Stimulated activated CD4-positive, alpha-beta T cell treated with anti-CD3 and anti-CD28 coated beads, Interleukin-2, amount 100 ng/mL, for 24 hours (primary cell): ENCODE measurements around the gene NOL8.

ENCODE experiments used
- DNase-seq, 2 donors: peaks; one replicate each; pipeline ENCODE4 v3.0.0-alpha.2; 2020

The NOL8 gene

DNA sequence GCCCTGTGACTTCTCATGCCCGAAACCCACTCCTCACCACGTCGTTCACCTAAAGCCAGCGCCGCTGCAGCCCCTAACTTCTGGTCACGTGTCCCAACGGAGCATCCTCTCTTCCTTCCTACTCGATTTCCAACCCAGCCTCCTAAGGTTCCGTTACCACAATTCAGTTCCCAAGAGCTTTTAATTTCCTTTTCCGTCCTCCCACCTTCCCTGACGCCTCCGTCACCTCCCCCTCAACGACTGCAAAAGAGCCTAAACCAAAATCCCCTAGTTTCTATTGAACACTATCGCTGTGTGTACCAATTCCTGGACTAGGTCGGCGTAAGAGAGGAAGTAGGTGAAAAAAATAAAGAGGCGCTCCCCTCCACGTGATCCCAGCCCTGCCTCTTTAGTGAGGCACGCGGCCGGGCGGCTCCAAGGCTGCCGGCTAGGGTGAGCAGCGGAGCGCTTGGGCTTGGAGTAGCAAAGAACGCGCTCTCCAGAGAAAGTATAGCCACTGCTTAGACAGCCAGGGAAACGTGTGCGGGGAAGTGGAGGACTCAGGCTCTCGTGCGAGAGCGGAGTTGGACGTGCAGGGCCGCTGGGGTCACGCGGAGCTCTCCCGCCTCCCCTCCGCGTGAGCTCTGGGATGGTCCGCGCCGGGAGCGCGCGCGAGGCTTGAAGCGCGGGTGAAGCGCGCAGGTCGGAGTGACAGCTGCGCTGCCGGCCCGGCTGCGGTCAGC, at the start of gene NOL8, which contains the start of gene CENPP:
Gene NOL8, minus strand, starts transcription at position 82 of the 722 bp plus-strand sequence. CDS start 1,189 bp downstream, outside the sequence.
Gene CENPP, plus strand, starts transcription at position 685 of the 722 bp plus-strand sequence.
- DNase-seq = peak; percentile 79 to 85

GRCh38 chr9:92373167-92373566, 48.0 kb upstream of the NOL8 start:
- DNase-seq = no peak

GRCh38 chr9:92369075-92369474, 43.9 kb upstream of the NOL8 start:
- DNase-seq = no peak

DNA sequence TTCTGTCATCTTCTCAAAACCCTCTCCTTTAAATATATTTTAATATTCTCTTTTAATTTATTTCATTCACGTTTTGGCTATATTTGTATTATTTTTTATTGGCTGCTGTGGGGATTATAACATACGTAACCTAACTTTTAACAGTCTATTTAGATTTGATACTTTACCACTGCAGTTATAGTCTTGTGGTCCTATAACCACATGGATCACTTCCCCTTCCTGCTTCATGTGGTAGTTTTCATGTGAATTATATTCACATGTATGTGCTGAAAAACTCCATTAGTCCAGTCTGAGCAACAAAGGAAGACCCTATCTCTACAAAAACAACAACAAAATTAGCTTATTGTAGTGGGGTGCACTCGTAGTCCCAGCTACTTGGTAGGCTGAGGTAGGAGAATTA, 34.9 kb upstream of the NOL8 start:
- no peak for DNase-seq

DNA sequence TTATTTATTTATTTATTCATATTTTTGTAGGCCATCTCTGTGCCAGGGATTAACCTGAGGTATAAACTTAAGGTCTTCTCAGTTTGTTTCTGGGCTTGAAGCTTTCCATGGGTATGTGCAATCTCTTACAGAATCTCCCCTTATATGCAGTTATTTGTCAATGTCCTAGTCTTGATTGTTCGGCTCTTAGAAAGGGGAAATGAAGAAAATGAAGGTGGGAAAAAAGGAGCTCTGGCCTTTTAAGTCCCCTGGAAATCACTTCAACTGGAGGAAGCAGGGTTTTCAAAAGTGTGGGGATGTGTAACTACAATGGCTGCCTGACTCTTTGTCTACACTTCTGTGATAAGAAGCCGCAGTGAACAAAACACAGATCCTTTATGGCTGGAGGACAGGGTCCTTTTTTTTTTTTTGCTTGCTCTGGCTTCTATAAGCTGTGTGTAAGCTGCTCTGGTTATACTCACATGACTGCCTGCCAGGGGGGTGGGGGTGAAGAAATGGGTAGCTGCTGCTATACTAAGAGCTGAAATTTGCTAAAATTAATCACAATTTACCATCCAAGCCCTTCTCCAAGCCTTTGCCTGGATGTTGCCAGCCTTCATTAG, 34.3 kb upstream of the NOL8 start:
- no peak for DNase-seq

DNA sequence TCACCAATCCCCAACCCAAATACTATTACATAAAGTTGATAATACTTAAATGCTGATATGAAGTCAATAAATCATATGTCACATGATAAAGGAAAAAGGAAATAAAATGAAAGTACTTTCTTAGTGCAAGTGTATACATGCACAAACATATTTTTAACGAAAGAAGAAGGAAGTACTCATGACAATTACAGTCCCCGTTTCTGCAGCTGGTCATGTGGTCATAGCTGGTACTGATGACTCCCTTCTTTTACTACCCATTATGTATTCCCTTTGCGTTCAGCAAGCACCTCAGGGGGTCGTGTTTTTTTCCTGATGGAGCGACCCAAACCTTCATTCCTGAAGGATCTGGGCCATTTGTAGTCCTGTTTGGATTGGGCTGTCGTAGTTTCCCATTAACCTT, 27.9 kb upstream of the NOL8 start:
- no peak for DNase-seq

GRCh38 chr9:92350740-92351133, 25.6 kb upstream of the NOL8 start:
- no peak for DNase-seq

DNA sequence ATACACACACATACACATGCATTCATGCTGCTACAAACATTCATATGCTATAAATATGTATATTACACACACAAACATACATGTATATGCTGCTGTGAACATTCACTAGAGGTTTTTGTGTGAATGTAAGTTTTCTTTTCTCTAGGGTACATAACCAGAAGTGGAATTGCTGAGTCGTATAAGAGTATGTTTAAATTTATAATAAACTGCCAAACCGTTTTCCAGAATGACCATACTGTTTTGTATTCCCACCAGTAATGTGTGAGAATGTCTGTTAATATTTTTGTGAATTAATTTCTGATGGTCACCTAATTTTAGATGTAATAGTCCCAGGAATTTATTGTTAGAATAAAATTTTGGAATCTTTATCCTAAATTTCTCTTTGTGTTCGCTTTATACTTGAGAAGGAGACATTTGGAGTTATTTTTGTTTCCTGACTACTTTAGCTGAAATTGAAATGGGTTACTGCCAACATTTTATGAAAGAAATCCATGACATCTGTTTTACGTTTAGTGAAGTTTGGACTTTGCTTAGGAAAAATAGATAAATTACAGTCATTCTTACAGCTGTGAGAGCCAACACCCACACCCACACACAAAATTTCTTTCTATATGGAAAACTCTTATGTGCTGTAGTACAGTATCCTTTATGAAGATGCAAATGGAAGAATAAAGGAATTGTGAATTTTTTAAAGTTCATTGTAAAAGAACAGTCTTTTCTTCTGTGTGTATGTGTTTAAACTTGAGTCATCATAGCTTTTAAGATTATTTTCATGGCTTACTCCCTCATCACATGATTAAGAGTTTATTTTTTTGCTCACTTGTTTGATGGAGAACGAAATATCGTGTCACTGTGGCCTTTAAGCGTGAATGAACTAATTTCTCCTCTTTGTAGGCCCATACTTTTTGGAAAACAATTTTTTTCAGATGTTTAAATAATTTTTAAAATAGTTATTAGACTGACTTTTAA, 24.9 kb upstream of the NOL8 start:
- no peak for DNase-seq

DNA sequence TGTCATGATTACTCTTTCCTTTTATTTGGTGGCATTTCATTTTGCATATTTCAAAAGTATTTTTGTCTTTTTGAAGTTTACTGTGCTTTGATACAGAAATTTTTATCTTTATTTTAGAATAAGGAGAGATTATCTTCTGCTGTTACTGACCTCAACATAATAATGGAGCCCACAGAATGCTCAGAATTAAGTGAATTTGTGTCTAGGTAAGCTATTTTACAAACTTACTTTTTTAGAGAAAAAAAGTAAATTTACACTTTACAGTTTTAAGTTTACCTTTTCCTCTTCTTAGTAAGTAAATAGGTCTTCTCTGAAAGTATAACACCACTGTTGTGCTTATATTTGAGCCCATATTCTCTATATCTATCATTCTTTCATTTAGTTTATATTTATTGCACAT, 20.4 kb upstream of the NOL8 start:
- no peak for DNase-seq

GRCh38 chr9:92342825-92343488, 17.8 kb upstream of the NOL8 start:
- DNase-seq = no peak

DNA sequence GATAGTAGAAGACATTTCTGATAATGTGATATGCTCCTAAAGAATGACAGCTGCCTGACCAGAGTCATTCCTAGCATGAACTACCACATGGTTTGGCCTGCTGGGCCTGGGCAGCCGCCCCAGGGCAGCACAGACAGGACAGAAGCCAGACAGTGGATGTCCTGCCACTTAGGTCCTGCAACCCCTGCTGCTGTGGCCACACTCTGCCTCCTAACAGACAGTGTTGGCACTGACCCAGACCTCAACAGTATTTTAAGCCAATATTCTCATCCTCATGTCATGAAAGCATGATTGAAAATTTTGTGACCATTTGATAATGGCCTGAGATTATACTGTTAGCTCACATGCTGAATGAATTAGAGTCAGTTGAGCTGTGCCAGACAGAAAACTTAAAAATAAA, 16.4 kb upstream of the NOL8 start:
- no peak for DNase-seq

- DNase-seq = no peak
Measured at GRCh38 chr9:92333282-92333634, 8.1 kb upstream of the NOL8 start.

GRCh38 chr9:92332577-92333281, 7.6 kb upstream of the NOL8 start:
- no peak for DNase-seq

GRCh38 chr9:92328225-92328624, 3.1 kb upstream of the NOL8 start:
- no peak for DNase-seq

GRCh38 chr9:92327283-92327850, 2.2 kb upstream of the NOL8 start:
- no peak for DNase-seq

- no peak for DNase-seq
Measured at GRCh38 chr9:92325991-92326500, 896 bp upstream of the NOL8 start.

DNA sequence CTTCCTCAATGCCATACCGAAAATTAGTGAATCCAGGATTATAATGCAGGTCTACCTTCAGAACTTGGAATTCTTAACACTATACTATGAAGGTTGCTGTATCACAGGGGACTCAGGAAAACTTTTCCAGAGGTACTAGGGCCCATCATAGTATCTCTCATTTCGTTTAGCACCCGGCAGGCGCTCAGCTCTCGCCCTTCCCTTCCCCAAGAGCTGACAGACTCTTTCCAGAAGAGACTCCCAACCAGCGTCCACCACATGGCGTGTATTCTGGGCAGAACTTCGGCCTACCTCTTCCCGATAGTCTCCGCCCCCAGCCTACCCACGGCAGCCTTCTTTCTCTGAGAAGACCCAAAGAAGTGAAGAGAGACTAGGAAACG, 271 bp downstream of the NOL8 start:
- no peak for DNase-seq

- DNase-seq = no peak
Measured at GRCh38 chr9:92324431-92324830, 719 bp downstream of the NOL8 start.

DNA sequence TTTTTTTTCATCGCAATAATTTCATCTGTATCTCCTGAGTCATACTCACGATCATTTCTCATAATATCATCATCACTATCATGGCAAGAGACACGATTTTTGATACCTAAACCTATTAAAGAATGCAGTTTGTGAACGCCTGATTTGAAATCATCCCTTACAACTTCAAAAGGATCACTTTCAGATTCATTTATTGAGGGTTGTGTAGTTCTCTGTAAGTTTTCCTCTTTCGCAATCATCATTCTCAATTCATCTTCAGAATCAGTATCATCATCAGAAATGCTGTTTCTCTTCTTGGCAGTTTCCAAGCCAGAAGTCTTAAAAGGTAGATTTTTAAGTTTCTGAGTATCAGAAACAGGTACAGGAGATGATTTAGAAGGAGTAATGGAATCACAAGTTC, 9.7 kb downstream of the NOL8 start:
- DNase-seq = no peak

DNA sequence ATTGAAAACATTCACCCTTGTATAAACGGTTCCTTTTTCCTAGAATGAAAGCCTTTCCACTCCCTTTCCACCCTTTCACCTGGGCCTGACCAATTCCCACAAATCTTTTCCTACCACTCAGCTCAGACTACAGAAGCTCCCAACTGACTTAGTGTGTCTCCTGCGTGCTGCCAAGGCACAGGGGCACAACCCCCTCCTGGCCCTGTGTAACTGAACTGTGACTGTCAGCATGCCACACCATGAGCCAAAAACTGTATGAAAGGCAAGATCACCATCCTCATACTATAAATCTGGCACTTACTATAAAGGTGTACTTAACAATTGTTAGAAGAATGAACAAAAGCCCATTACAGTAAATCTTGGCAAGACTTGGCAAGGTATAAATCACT, 11.5 kb downstream of the NOL8 start:
- no peak for DNase-seq

- no peak for DNase-seq
Measured at GRCh38 chr9:92312887-92313623, 12.1 kb downstream of the NOL8 start.
